ENCODE results near the gene ARHGEF2. TPM values are rescaled to one million over a fixed set of nuclear protein-coding genes. Genes with fewer than 3 reads are reported as not detected.

ARHGEF2 gene
- total and polyA plus RNA-seq, 2 of the 13 experiments (the other 11 are each of a cell fraction or from before 2014, with no cell fraction given): 16.1 to 32.1 TPM

GRCh38 chr1:155938220-155938627, 40.1 kb downstream of the ARHGEF2 start (continued):
- TF ChIP-seq THRA (CRISPR knock-in tag; IDR thresholded peaks at IDR 0.05; ENCODE audit: borderline replicate concordance) (0 out of 2 replicates have a peak, but pooled peaks have one; percentile 28), CHCHD3 (CRISPR knock-in tag; IDR thresholded peaks at IDR 0.05) (no peak), ZBTB38 (CRISPR knock-in tag; IDR thresholded peaks at IDR 0.05) (no peak), ZBTB2 (CRISPR knock-in tag; IDR thresholded peaks at IDR 0.05; ENCODE audit: low read depth) (no peak), HNF4A (CRISPR knock-in tag; IDR thresholded peaks at IDR 0.05) (no peak), KLF6 (CRISPR knock-in tag; IDR thresholded peaks at IDR 0.05) (no peak), HBP1 (CRISPR knock-in tag; IDR thresholded peaks at IDR 0.05; ENCODE audit: low read depth) (no peak), ZNF609 (CRISPR knock-in tag; IDR thresholded peaks at IDR 0.05; ENCODE audit: borderline replicate concordance) (no peak), ZNF230 (CRISPR knock-in tag; IDR thresholded peaks at IDR 0.05) (no peak), TEAD3 (CRISPR knock-in tag; optimal IDR thresholded peaks at IDR 0.05; ENCODE audit: borderline replicate concordance) (peak; percentile 55), MED1 (CRISPR knock-in tag; IDR thresholded peaks at IDR 0.05) (peak; percentile 54), ZBTB21 (CRISPR knock-in tag; IDR thresholded peaks at IDR 0.05) (no peak), ZSCAN30 (CRISPR knock-in tag; IDR thresholded peaks at IDR 0.05) (no peak), SMC3 (IDR thresholded peaks at IDR 0.05; ENCODE audit: low read length) (peak; percentile 94), CTCF (CRISPR knock-in tag; IDR thresholded peaks at IDR 0.05) (peak; percentile 93), ELF3 (CRISPR knock-in tag; IDR thresholded peaks at IDR 0.05) (peak; percentile 49; the same call in 1 of the 2 replicates), ZNF512 (CRISPR knock-in tag; IDR thresholded peaks at IDR 0.05) (no peak), ZNF101 (CRISPR knock-in tag; IDR thresholded peaks at IDR 0.05; ENCODE audit: borderline replicate concordance, low read depth) (no peak)

All from HepG2 (cell line).